ENCODE measurements around the gene RIMS1.

GRCh38 chr6:71983131-71983530 is 96.8 kb downstream of the RIMS1 start:
- TF ChIP-seq ZFX (IDR thresholded peaks at IDR 0.05; ENCODE audit: borderline replicate concordance) (no peak), CTCF (IDR thresholded peaks at IDR 0.05) (no peak)
